HL-60/S4 (cell line): ENCODE results near the gene ALPP.
"Not testable (repeated sequence)": the region's sequence is repeated elsewhere in the genome, so short reads cannot be mapped to it uniquely, and the experiment has no call there.

Source experiments
- in situ Hi-C: fragments of 300-500 bp; cut with MboI; formaldehyde crosslinking; loops from 2 replicates; pipeline ENCODE4 v1.14.3; 2022; ENCODE audit warnings: low sequenced_read_pairs

ALPP gene

GRCh38 chr2:232400256-232401015 lies 21.9 kb downstream of the ALPP start:
- in situ Hi-C loops, result no loop called here

DNA sequence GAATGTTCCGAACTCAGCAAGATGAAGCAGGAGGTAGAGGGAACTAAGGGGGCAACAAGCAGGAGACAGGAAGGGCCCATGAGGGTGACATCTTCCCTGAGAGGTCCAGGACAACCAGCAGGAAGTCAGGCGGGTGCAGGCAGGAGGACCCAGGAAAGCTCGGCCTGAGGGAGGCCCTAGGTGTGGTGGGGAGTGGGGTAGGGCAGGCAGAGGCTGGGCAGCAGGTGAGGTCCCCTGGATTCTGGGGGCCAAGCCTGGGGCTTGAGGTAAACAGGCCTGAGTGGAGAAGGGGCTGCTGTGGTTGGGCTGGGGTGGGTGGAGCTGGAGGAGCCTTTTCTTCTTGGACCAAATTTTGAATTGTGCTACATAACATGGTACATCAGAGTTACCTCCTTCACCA lies 24.0 kb downstream of the ALPP start:
- in situ Hi-C loops, result no loop called here

- in situ Hi-C loops, result no loop called here
Observed at GRCh38 chr2:232405943-232406510, 27.5 kb downstream of the ALPP start.

DNA sequence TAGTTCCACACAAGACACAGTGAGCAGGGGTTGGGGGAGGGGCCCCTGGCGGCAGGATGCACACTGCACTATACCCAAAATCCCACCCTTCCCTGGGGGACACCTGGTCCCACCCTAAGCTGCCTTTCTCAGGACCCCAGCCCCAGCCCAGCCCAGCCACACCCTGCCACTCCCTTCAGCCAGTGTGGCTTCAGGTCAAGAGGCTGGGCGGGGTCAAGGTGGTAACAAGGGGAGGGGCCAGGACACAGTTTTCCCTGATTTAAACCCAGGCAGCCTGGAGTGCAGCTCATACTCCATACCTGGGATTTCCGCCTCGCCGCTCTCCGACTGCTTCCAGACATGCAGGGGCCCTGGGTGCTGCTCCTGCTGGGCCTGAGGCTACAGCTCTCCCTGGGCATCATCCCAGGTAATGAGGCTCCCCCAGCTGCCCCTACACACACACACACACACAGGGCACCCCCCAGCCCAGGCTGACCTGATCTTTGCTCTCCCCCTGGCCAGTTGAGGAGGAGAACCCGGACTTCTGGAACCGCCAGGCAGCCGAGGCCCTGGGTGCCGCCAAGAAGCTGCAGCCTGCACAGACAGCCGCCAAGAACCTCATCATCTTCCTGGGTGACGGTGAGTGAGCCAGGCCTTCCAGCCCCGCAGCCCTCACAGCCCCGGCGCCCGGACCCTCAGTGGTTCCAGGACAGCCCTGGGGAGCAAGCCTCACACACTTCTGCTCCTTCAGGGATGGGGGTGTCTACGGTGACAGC lies 28.2 kb downstream of the ALPP start, which contains the start of gene ALPG:
ALPG (plus strand) TSS at position 289 of the 755 bp plus-strand sequence; CDS start at position 340, 51 bp downstream.
- in situ Hi-C loops, result no loop called here

DNA sequence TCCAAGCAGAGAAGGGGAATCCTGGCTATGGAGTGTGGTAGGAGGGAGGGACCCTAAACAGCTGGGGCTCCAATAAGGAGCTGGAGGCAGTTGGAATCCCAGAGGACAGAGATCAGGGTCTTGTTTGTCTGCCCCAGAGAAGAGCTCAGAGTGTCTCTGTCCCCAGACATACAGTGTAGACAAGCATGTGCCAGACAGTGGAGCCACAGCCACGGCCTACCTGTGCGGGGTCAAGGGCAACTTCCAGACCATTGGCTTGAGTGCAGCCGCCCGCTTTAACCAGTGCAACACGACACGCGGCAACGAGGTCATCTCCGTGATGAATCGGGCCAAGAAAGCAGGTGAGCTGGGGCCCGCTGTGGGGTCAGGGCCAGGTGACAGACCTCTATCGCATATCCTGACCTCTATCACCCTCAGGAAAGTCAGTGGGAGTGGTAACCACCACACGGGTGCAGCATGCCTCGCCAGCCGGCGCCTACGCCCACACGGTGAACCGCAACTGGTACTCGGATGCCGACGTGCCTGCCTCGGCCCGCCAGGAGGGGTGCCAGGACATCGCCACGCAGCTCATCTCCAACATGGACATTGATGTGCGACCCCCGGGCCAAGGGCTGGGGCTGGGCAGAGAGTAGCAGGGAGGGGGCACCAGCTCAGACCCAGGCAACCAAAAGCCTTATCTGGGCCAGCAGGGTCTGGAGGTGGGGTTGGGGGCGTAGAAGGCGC lies 29.0 kb downstream of the ALPP start:
- in situ Hi-C loops, result not testable (repeated sequence)

- in situ Hi-C loops, result not testable (repeated sequence)
Observed at GRCh38 chr2:232408269-232408668, 29.7 kb downstream of the ALPP start.

DNA sequence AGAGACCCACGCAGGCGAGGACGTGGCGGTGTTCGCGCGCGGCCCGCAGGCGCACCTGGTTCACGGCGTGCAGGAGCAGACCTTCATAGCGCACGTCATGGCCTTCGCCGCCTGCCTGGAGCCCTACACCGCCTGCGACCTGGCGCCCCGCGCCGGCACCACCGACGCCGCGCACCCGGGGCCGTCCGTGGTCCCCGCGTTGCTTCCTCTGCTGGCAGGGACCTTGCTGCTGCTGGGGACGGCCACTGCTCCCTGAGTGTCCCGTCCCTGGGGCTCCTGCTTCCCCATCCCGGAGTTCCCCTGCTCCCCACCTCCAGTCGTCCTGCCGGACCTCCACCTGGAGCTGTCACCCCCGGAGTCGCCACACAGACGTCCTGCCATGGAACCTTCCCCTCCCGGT lies 31.1 kb downstream of the ALPP start:
- in situ Hi-C loops, result not testable (repeated sequence)

GRCh38 chr2:232410238-232410900 lies 31.8 kb downstream of the ALPP start:
- in situ Hi-C loops, result no loop called here

GRCh38 chr2:232411901-232412629 lies 33.5 kb downstream of the ALPP start:
- in situ Hi-C loops, result no loop called here

DNA sequence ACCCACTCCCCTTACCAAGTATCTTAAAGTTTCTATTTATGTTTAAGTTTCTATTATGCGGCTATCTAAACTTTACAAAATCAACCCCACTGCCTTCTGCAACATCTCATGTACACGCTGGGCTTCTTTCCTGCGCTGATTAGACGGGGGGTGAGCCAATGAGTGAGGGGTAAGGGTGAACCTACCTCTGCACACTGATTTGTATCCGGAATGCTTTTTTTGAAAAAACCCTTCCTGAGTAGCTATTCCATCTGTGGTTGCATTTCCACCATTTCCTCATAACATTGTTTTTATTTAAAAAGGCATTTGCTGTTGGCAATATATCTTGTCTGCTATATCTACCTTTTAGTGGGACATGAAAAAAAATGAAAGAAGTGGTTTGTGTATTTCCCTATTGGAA lies 34.4 kb downstream of the ALPP start:
- in situ Hi-C loops, result no loop called here

DNA sequence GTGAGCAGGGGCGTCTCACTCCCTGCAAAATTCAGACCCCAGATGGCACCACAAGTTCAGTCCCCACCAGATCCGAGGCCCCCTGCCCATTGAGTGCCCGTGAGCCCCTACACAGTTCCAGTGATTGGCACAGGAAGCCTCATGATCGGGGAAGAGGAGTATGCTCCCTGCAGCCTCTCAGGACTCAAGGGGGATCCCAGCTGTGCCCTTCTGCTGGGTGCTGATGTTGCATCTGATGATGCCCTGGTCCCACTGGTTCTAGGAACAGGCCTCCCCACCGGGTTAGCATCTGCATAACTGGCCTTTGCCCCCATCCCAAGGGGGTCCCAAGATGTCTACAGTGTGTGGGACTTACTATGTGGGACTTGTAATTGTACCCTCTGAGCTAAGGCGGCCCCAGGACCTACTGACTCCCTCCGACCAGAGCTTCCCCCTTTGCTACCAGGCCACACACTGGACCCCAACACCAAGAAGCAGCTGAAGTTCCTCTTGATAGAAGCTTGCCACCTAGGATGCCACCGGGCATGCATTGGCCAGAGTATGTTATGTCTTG lies 36.7 kb downstream of the ALPP start:
- in situ Hi-C loops, result no loop called here

- in situ Hi-C loops, result no loop called here
Observed at GRCh38 chr2:232415736-232416520, 37.4 kb downstream of the ALPP start.

DNA sequence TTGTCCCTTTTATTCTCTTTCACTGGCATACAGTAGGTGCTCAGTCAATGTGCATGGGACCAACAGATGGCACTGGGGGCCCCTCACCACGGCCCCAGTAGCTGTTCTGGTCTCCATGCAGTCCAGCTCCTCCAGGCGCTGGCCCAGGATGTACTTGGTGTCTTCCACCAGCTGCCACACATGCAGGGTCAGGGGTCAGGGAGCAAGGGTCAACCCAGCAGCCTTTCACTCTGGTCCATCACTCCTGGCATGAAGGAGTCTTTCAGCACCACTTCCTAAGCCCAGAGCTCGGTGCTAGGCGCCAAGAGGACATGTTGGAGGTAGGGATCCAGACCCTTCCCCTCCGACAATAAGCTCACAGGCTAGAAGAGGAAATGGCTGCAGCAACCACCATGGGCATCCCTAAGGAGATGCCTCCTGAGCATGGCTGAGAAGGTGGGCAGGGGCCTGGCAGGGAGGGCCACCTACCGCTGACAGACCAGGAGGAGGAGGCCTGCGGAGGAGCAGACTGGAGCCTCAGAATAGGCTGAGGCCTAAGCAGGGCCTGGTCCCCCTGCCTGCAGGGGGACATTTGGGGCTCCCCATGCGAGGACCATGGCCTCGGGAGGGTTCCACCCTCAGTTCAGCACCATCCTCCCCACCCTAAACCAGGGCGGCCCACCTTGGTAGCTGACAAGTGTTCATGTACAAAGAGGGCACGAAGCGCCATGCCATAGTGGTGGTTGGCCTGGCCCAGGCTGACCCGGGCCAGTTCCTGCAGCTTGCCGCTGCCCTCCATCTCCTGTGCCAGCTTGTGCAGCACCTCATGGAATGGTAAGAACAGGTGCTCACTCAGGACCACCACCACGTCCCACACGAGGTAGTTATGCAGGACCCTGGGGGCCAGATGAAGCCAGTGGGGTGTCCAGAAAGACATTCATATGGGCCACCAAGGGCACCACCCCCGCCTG lies 38.2 kb downstream of the ALPP start:
- in situ Hi-C loops, result no loop called here

DNA sequence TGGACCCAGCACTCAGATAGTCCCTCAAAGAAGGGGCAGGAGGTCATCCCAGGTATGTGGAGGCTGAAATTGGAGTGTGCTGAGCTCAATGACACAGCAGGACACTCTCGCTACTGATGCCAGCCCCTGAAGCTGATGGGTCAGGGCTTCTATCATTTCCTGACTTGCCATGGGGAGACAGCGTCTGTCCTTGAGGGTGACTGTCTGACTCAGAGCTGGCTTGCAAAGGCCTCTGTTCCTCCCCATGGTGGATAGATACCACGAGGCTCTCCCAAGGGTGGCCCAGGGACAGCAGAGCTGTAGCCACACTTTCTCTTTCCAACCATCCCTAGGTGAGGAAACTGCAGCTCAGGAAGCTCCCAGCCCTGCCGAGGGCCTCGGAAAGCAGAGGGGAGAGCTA lies 38.9 kb downstream of the ALPP start:
- in situ Hi-C loops, result no loop called here

GRCh38 chr2:232418056-232418455 lies 39.5 kb downstream of the ALPP start:
- in situ Hi-C loops, result no loop called here

DNA sequence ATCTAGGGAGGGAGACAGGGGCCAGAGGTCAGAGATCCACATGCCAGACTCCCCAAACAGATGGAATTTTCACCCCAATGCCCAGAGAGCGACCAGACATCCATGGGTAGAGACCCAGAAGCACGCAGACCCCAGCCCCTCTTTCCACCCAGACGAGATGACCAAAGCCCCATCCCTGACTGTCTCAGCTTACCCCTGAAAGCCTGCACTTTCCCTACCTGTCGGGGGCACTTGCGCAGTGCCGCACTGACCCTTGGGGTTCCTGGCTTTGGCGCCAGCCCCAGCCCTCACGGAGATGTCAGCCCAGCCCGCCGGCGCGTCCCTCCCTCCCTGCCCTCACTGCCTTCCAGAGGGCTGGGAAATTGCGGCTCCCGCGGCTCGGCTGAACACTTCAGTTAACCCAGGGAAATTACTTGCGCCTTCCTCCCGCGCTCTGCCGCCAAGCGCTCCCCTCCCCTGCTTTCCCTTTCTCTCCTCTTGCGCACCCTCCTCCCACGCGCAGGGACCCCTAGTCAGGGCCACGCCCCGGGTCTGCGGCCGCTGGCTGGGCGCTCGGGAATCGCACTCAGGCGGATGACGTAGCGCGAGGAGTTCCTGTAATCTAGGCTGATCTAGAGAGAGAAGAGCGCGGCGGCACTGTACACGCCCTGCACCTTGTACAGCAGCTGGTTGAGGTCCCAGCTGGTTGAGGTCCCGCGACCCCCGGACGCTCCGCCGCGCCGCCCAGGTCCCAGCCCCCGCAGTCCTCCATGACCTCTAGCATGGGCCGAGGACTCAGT lies 40.1 kb downstream of the ALPP start:
- in situ Hi-C loops, result no loop called here
